K562 (cell line): Measurements from ENCODE around the gene GPATCH2. TPM values are rescaled to one million over a fixed set of nuclear protein-coding genes. Genes with fewer than 3 reads are reported as not detected.

ENCODE experiments used
- ATAC-seq: fragments of 200-7000 bp; cut with Tn5 transposase; 3 replicates; pipeline ENCODE4 v1.9.1; 2020; ENCODE audit warnings: moderate library complexity
- BruUV-seq: library from RNA; stranded (reverse); fragments of 400-500 nt; replicated peaks from 2 replicates; lab custom pipeline; 2021; lab: Mats Ljungman, UMichigan
- CTCF ChIA-PET: fragments of 300-600 bp; formaldehyde crosslinking; extraction: SDS; loops from one replicate; lab custom pipeline; 2021; ENCODE audit warnings: low intra/inter-chr PET ratio; lab: Yijun Ruan, JAX
- POLR2A ChIA-PET: fragments of 300-600, 350-650 bp; sonication (Branson Sonifier 250); formaldehyde crosslinking; extraction: SDS; loops from one replicate; lab custom pipeline; 2021; ENCODE audit warnings: antibody characterized with exemption, inconsistent platforms; lab: Yijun Ruan, JAX
- DNase-seq, 4 experiments: peaks; one replicate each; pipeline versions ENCODE4 v3.0.0 to v3.0.0-alpha.2; 2011 to 2018; ENCODE audit warnings: low spot score in 3 of 4, mixed read lengths in 3 of 4; ENCODE audit errors: extremely low read depth in 1 of 4
- FAIRE-seq: peaks from 2 replicates; lab custom pipeline; 2011; peaks lifted over from hg19 to GRCh38; lab: Jason Lieb, UNC
- H2AFZ ChIP-seq: 2 replicates; pipeline ENCODE4 v1.6.0; 2011; ENCODE audit warnings: low read depth, low read length, control low read depth, inconsistent platforms
- H3K27ac ChIP-seq: fragments of 200-600 bp; 3 replicates; pipeline ENCODE4 v1.8.0; 2011; ENCODE audit warnings: low read depth, mild to moderate bottlenecking, control low read depth, inconsistent platforms, low read length, moderate library complexity, mixed read lengths; ENCODE audit errors: extremely low read depth
- H3K27me3 ChIP-seq, 2 experiments: fragments of 300-600 bp in 1 of 2; 2 replicates in 1 of 2; 3 replicates in 1 of 2; pipeline versions ENCODE4 v1.6.0 to v1.8.0; 2011; ENCODE audit warnings: inconsistent platforms in 2 of 2, low read length in 2 of 2, mild to moderate bottlenecking in 1 of 2, mixed read lengths in 1 of 2, moderate library complexity in 1 of 2; ENCODE audit not compliant: control insufficient read depth in 2 of 2, insufficient read depth in 2 of 2
- H3K36me3 ChIP-seq: fragments of 300-600 bp; 3 replicates; pipeline ENCODE4 v1.8.0; 2011; ENCODE audit warnings: mild to moderate bottlenecking, low read length, inconsistent platforms; ENCODE audit not compliant: control insufficient read depth, insufficient read depth
- H3K4me1 ChIP-seq, 2 experiments: fragments of 200-600 bp in 1 of 2; replicated peaks in 1 of 2; 2 replicates in 1 of 2; 3 replicates in 1 of 2; pipeline versions ENCODE4 v1.5.1 to v1.8.0; 2011; ENCODE audit warnings: inconsistent platforms in 2 of 2, low read length in 2 of 2, mild to moderate bottlenecking in 1 of 2, mixed read lengths in 1 of 2, moderate library complexity in 1 of 2; ENCODE audit not compliant: control insufficient read depth in 2 of 2, insufficient read depth in 2 of 2
- H3K4me2 ChIP-seq: 2 replicates; pipeline ENCODE4 v1.6.1; 2011; ENCODE audit warnings: low read length, control low read depth, inconsistent platforms, mixed read lengths; ENCODE audit not compliant: insufficient read depth
- H3K4me3 ChIP-seq: fragments of 200-600 bp; sonication (generic), shearing (Covaris generic); 2 replicates; pipeline ENCODE4 v1.5.1; 2016; ENCODE audit warnings: control low read depth, inconsistent platforms
- H3K79me2 ChIP-seq: fragments of 200-600 bp; 3 replicates; pipeline ENCODE4 v1.8.0; 2011; ENCODE audit warnings: low read length, inconsistent platforms; ENCODE audit not compliant: control insufficient read depth, insufficient read depth
- H3K9ac ChIP-seq, 2 experiments: 2 replicates each; pipeline versions ENCODE4 v1.6.0 to v1.6.1; 2011; ENCODE audit warnings: low read depth in 2 of 2, low read length in 2 of 2, control low read depth in 1 of 2, inconsistent platforms in 1 of 2, mild to moderate bottlenecking in 1 of 2, mixed read lengths in 1 of 2; ENCODE audit not compliant: insufficient read depth in 1 of 2
- H3K9me1 ChIP-seq: one replicate; pipeline ENCODE4 v1.6.0; 2011; ENCODE audit warnings: inconsistent platforms, mild to moderate bottlenecking, low read length, moderate library complexity; ENCODE audit not compliant: control insufficient read depth, insufficient read depth
- H3K9me3 ChIP-seq: replicated peaks from 2 replicates; pipeline ENCODE4 v1.5.1; 2011; ENCODE audit warnings: low read depth, low read length, inconsistent platforms; ENCODE audit not compliant: control insufficient read depth, insufficient read depth
- H4K20me1 ChIP-seq: replicated peaks from 2 replicates; pipeline ENCODE4 v1.6.1; 2011; ENCODE audit warnings: low read length, inconsistent platforms, mixed read lengths; ENCODE audit not compliant: control insufficient read depth, insufficient read depth
- CREB1 ChIP-seq, 2 experiments: sonication (generic) in 1 of 2; formaldehyde crosslinking in 1 of 2; IDR thresholded peaks; 2 replicates each; pipeline versions ENCODE4 v1.6.1 to v1.8.0; 2012 to 2022; ENCODE audit warnings: inconsistent platforms in 1 of 2, mild to moderate bottlenecking in 1 of 2, missing genetic modification reagents in 1 of 2, moderate library complexity in 1 of 2
- HMGN3 ChIP-seq: IDR thresholded peaks from 2 replicates; pipeline ENCODE4 v1.6.1; 2011; ENCODE audit warnings: borderline replicate concordance, low read depth, mild to moderate bottlenecking, mixed read lengths, low read length; ENCODE audit not compliant: insufficient read length; ENCODE audit errors: extremely low read depth
- MCM3 ChIP-seq: fragments of 450-650 bp; IDR thresholded peaks from 2 replicates; pipeline ENCODE4 v1.6.1; 2016
- MEF2D ChIP-seq: conservative IDR thresholded peaks from 2 replicates; pipeline ENCODE4 v1.6.1; 2016; ENCODE audit warnings: low read depth, missing genetic modification characterization, missing compliant biosample characterization
- MTA2 ChIP-seq: fragments of 450-650 bp; IDR thresholded peaks from 2 replicates; pipeline ENCODE4 v1.6.1; 2016; ENCODE audit warnings: low read depth
- RBM22 ChIP-seq: fragments of 200-400 bp; formaldehyde crosslinking; IDR thresholded peaks from 2 replicates; pipeline ENCODE4 v1.6.1; 2018; ENCODE audit warnings: low read length, low read depth; ENCODE audit not compliant: poor library complexity, severe bottlenecking
- SETDB1 ChIP-seq: IDR thresholded peaks from one replicate; pipeline ENCODE4 v1.6.1; 2012; ENCODE audit warnings: low read length, control low read depth, inconsistent platforms
- TCF3 ChIP-seq: sonication (generic); formaldehyde crosslinking; IDR thresholded peaks from 2 replicates; pipeline ENCODE4 v1.4.0; 2020; ENCODE audit warnings: mild to moderate bottlenecking, missing genetic modification reagents
- ZNF3 ChIP-seq: fragments of 250-450 bp; sonication (Bioruptor Pico); IDR thresholded peaks from 2 replicates; pipeline ENCODE4 v1.5.0; 2021; ENCODE audit warnings: mild to moderate bottlenecking, moderate library complexity
- WGBS: fragments of 100-300 bp; shearing (Covaris generic); methylation state at CpG from one replicate; pipeline ENCODE4 v1.1.6; 2016; ENCODE audit warnings: low coverage, mixed read lengths; ENCODE audit not compliant: insufficient coverage; ENCODE audit errors: missing lambda C conversion rate; 5-methylcytosine and 5-hydroxymethylcytosine counted together
- in situ Hi-C: fragments of 300-500 bp; cut with MboI; formaldehyde crosslinking; loops from 4 replicates; pipeline ENCODE4 v1.15.0; 2018; ENCODE audit warnings: inconsistent platforms, mixed read lengths
- intact Hi-C: fragments of 100-400 bp; cut with micrococcal nuclease; formaldehyde crosslinking; loops from 2 replicates; pipeline ENCODE4 v1.14.2; 2022
- polyA plus RNA-seq, 8 experiments: library from polyadenylated mRNA; depleted of rRNA in 4 of 8; stranded (reverse) in 5 of 8; unstranded in 3 of 8; fragments of >200 nt; fragmentation: Nextera tagmentation in 2 of 8; fragmentation: Illumina TruSeq in 1 of 8; extraction: Ambion mirVana in 2 of 8; extraction: Trizol in 1 of 8; gene quantifications; 2 replicates each; pipeline versions ENCODE4 v1.2.1 to v1.2.3, GENCODE V29; 2011 to 2014; ENCODE audit warnings: inconsistent platforms in 1 of 8, missing spikeins in 1 of 8
- total RNA-seq, 7 experiments: library from RNA; depleted of rRNA in 6 of 7; stranded (reverse); fragments of >200 nt in 6 of 7; fragmentation: Illumina TruSeq in 2 of 7; extraction: Trizol in 2 of 7; gene quantifications; 2 replicates each; pipeline versions ENCODE4 v1.2.1 to v1.2.3, GENCODE V29; 2011 to 2021; ENCODE audit warnings: low replicate concordance in 1 of 7
- TF ChIP-seq, protein P1 (sequence below): fragments of 250-450 bp; sonication (Bioruptor Pico); IDR thresholded peaks from 2 replicates; pipeline ENCODE4 v1.4.0; 2020; ENCODE audit warnings: mild to moderate bottlenecking, moderate library complexity
- TF ChIP-seq, protein P2 (sequence below): fragments of 250-450 bp; sonication (Bioruptor Pico); IDR thresholded peaks from 2 replicates; pipeline ENCODE4 v1.5.0; 2020; ENCODE audit warnings: mild to moderate bottlenecking

Gene GPATCH2
- total and polyA plus RNA-seq, 9 of the 15 experiments (the other 6 are each of a cell fraction or from before 2014, with no cell fraction given): 0.38 to 2.0 (median 0.55) TPM

DNA sequence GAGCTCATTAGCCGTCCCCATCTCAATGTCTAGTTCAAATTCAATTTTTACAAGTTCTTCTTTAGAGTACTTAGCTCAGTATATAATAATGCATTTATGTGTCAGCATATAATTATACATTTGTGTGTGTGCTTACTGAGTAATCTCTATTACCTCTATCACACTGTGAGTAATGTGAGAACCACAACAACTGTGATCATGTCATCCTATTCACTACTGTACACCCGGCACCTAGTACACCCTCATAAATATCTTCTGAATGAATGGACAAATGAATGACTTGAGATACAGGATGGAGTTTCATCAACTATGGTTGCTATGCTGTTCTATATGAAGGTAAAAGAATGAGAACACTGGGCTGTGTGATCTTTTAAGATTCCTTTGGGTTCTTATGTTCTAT is 124.0 kb downstream of the GPATCH2 start:
- FAIRE-seq: no peak
- TF ChIP-seq SETDB1 (no peak), TCF3 (CRISPR knock-in tag) (no peak), CREB1 (IDR thresholded peaks at IDR 0.05) (no peak), CREB1 (CRISPR knock-in tag; IDR thresholded peaks at IDR 0.05) (no peak), ZNF3 (CRISPR knock-in tag) (no peak), HMGN3 (no peak), MTA2 (no peak), MCM3 (no peak), MEF2D (tag) (no peak), RBM22 (no peak)
- TF ChIP-seq, protein P1, sequence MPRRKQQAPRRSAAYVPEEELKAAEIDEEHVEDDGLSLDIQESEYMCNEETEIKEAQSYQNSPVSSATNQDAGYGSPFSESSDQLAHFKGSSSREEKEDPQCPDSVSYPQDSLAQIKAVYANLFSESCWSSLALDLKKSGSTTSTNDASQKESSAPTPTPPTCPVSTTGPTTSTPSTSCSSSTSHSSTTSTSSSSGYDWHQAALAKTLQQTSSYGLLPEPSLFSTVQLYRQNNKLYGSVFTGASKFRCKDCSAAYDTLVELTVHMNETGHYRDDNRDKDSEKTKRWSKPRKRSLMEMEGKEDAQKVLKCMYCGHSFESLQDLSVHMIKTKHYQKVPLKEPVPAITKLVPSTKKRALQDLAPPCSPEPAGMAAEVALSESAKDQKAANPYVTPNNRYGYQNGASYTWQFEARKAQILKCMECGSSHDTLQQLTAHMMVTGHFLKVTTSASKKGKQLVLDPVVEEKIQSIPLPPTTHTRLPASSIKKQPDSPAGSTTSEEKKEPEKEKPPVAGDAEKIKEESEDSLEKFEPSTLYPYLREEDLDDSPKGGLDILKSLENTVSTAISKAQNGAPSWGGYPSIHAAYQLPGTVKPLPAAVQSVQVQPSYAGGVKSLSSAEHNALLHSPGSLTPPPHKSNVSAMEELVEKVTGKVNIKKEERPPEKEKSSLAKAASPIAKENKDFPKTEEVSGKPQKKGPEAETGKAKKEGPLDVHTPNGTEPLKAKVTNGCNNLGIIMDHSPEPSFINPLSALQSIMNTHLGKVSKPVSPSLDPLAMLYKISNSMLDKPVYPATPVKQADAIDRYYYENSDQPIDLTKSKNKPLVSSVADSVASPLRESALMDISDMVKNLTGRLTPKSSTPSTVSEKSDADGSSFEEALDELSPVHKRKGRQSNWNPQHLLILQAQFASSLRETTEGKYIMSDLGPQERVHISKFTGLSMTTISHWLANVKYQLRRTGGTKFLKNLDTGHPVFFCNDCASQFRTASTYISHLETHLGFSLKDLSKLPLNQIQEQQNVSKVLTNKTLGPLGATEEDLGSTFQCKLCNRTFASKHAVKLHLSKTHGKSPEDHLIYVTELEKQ (CRISPR knock-in tag): no peak
- TF ChIP-seq, protein P2, sequence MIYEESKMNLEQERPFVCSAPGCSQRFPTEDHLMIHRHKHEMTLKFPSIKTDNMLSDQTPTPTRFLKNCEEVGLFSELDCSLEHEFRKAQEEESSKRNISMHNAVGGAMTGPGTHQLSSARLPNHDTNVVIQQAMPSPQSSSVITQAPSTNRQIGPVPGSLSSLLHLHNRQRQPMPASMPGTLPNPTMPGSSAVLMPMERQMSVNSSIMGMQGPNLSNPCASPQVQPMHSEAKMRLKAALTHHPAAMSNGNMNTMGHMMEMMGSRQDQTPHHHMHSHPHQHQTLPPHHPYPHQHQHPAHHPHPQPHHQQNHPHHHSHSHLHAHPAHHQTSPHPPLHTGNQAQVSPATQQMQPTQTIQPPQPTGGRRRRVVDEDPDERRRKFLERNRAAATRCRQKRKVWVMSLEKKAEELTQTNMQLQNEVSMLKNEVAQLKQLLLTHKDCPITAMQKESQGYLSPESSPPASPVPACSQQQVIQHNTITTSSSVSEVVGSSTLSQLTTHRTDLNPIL (CRISPR knock-in tag): no peak
- intact Hi-C loops: no loop called here
- Histone ChIP-seq H3K9me3 (no peaks in the 10 kb centered on the region), H4K20me1 (no peaks in the 10 kb centered on the region), H3K4me3 (no peak overlapping the region), H3K27ac (no peak overlapping the region), H3K9me1 (no peaks in the 10 kb centered on the region), H3K36me3 (no peaks in the 10 kb centered on the region), H3K4me1 (no peaks in the 10 kb centered on the region), H3K27me3 (no peaks in the 10 kb centered on the region), H2AFZ (no peak overlapping the region), H3K9ac (no peak overlapping the region), H3K4me2 (no peak overlapping the region), H3K79me2 (no peaks in the 10 kb centered on the region)
- no TSS peak for BruUV-seq
- 3% methylated on average over 2 of the region's 2 CpGs for WGBS
- POLR2A ChIA-PET: no interaction called here
- in situ Hi-C loops: no loop called here
- CTCF ChIA-PET: no interaction called here
- ATAC-seq: no peak
- DNase-seq: no peak
